ENCODE measurements around the gene MKKS. TPM values are rescaled to one million over a fixed set of nuclear protein-coding genes. Genes with fewer than 3 reads are reported as not detected.

MKKS gene
- total RNA-seq, result 10 to 100 TPM; 15.9 to 22.4 (median 17.7) TPM

GRCh38 chr20:10433623-10434466, at the start of gene MKKS:
TSS of gene MKKS (minus strand) at chr20:10434222. CDS start at chr20:10413514, 20,708 bp downstream.
- 0% methylated on average over 5 to 6 of the region's 73 CpGs for whole genome bisulfite sequencing, 2 donors (ENCODE audit: low coverage in 1 of 2)
- peak; percentile 89 for ATAC-seq
- H3K4me3 ChIP-seq, result peak within 1 kb of the TSS; percentile 59 to 84
- no peaks in the 10 kb centered on the region for H3K27me3 ChIP-seq
- H3K4me1 ChIP-seq, result peaks cover 0 to 53% (median 15%) of the 10 kb centered on the region in 3 donors
- no peaks in the 10 kb centered on the region for H3K36me3 ChIP-seq
- no peaks in the 10 kb centered on the region for H3K9me3 ChIP-seq
- H3K27ac ChIP-seq, result peak within 1 kb of the TSS; percentile 47 to 93 (median 88)
- TF ChIP-seq CTCF (IDR thresholded peaks at IDR 0.05) (peak in 2 of 4 experiments; percentile 23 to 37), POLR2AphosphoS5 (IDR thresholded peaks at IDR 0.05) (peak; percentile 73), POLR2A (IDR thresholded peaks at IDR 0.05) (peak; percentile 45 to 55), EP300 (IDR thresholded peaks at IDR 0.05) (no peak)

- Histone ChIP-seq H3K4me3 (no peak overlapping the region), H3K4me1 (no peaks in the 10 kb centered on the region), H3K9me3 (no peaks in the 10 kb centered on the region), H3K27me3 (no peaks in the 10 kb centered on the region), H3K27ac (no peak overlapping the region), H3K36me3 (no peaks in the 10 kb centered on the region)
- no peak for ATAC-seq
- WGBS, 2 donors (ENCODE audit: low coverage in 1 of 2), result 92 to 94% methylated on average over 2 of the region's 2 CpGs
- no peak for TF ChIP-seq POLR2AphosphoS5 (IDR thresholded peaks at IDR 0.05)
- TF ChIP-seq CTCF (IDR thresholded peaks at IDR 0.05), result no peak
- TF ChIP-seq POLR2A (IDR thresholded peaks at IDR 0.05), result no peak
- TF ChIP-seq EP300 (IDR thresholded peaks at IDR 0.05), result no peak
Measured at GRCh38 chr20:10483691-10484090, 49.7 kb upstream of the MKKS start.

GRCh38 chr20:10481676-10482075, 47.7 kb upstream of the MKKS start:
- 80% methylated on average over 2 of the region's 5 CpGs; no CpG with 5 or more reads in 1 of the 2 donors for WGBS, 2 donors (ENCODE audit: low coverage in 1 of 2)
- Histone ChIP-seq H3K27ac (no peak overlapping the region), H3K36me3 (no peaks in the 10 kb centered on the region), H3K9me3 (no peaks in the 10 kb centered on the region), H3K4me3 (no peak overlapping the region), H3K27me3 (no peaks in the 10 kb centered on the region), H3K4me1 (no peaks in the 10 kb centered on the region)
- no peak for ATAC-seq
- TF ChIP-seq CTCF (IDR thresholded peaks at IDR 0.05) (no peak), POLR2A (IDR thresholded peaks at IDR 0.05) (no peak), EP300 (IDR thresholded peaks at IDR 0.05) (no peak), POLR2AphosphoS5 (IDR thresholded peaks at IDR 0.05) (no peak)

GRCh38 chr20:10478930-10479329, 44.9 kb upstream of the MKKS start:
- Histone ChIP-seq H3K27me3 (no peaks in the 10 kb centered on the region), H3K4me1 (peaks cover 0 to 8% (median 0%) of the 10 kb centered on the region in 3 donors), H3K9me3 (no peaks in the 10 kb centered on the region), H3K27ac (no peak overlapping the region), H3K4me3 (no peak overlapping the region), H3K36me3 (no peaks in the 10 kb centered on the region)
- 84 to 90% methylated on average over 3 to 4 of the region's 4 CpGs for WGBS, 2 donors (ENCODE audit: low coverage in 1 of 2)
- ATAC-seq, result no peak
- TF ChIP-seq POLR2A (IDR thresholded peaks at IDR 0.05) (no peak), POLR2AphosphoS5 (IDR thresholded peaks at IDR 0.05) (no peak), CTCF (IDR thresholded peaks at IDR 0.05) (no peak), EP300 (IDR thresholded peaks at IDR 0.05) (no peak)

GRCh38 chr20:10478205-10478604, 44.2 kb upstream of the MKKS start:
- no peak for TF ChIP-seq POLR2AphosphoS5 (IDR thresholded peaks at IDR 0.05)
- no peak for TF ChIP-seq EP300 (IDR thresholded peaks at IDR 0.05)
- no peak for TF ChIP-seq CTCF (IDR thresholded peaks at IDR 0.05)
- no peak for TF ChIP-seq POLR2A (IDR thresholded peaks at IDR 0.05)
- no peaks in the 10 kb centered on the region for H3K27me3 ChIP-seq
- no peaks in the 10 kb centered on the region for H3K36me3 ChIP-seq
- peaks cover 0 to 8% (median 0%) of the 10 kb centered on the region in 3 donors for H3K4me1 ChIP-seq
- H3K4me3 ChIP-seq, result no peak overlapping the region
- 93 to 100% methylated on average over 1 of the region's 1 CpG for WGBS, 2 donors (ENCODE audit: low coverage in 1 of 2)
- ATAC-seq, result no peak
- H3K27ac ChIP-seq, result no peak overlapping the region
- H3K9me3 ChIP-seq, result no peaks in the 10 kb centered on the region
